NOMO-1 (cell line): Measurements from ENCODE around the gene RPS24.

ENCODE experiments used
- DNase-seq, 2 experiments: peaks; one replicate each; lab custom pipeline; 2025; ENCODE audit not compliant: unreplicated experiment in 2 of 2; lab: John Stamatoyannopoulos, UW

The RPS24 gene

GRCh38 chr10:78025685-78026364 lies 7.8 kb upstream of the RPS24 start:
- no peak for DNase-seq

- DNase-seq = no peak
Measured at GRCh38 chr10:78028438-78029268, 5.0 kb upstream of the RPS24 start.

DNA sequence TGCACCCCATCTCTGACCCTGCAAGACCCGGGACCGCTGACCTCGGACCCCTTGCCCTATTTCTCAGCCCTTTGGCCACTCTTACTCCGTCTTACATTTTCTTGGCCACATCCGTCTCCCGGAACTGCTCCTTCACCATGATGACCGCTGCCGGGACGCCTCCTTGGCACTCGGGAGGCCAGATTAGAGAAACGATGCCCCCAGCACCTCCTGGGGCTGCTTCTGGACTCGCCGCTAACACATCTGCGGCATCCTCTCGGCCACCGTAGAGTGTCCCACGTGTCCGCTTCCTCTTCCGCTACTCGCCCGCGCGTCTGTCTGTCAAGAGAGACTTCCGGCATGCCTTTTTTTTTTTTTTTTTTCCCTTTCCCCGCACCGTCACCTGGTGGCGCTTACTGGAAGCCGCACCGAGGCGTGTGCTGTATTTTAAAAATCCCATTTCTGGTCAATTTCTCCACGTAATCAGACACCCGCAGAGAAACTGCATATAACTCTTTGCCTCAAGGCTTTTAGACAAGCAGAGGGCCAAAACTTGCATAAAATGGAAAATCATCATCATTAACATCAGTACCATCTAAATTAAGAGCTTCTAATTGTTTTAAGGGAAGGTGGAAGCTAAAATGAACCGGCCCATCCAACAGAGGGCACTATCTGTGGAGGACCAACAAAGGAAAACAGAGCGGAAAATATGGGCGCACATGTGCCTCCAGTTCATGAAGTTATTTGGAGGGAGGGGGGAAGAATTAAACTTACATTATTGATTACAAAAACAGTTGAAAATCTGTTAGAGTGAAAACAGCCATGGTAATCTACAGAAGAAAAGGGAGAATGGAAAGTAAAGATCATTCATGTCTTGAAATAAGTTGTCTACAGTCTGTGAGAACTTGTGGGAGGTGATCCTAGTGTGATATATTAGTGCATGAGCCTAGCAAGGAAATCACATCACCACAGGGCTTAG lies 4.1 kb upstream of the RPS24 start, which contains the start of gene POLR3A:
Gene POLR3A (minus strand): TSS at position 247 of the 958 bp plus-strand sequence. CDS start 108 bp downstream, at position 139.
- peak; percentile 86 to 89 for DNase-seq

DNA sequence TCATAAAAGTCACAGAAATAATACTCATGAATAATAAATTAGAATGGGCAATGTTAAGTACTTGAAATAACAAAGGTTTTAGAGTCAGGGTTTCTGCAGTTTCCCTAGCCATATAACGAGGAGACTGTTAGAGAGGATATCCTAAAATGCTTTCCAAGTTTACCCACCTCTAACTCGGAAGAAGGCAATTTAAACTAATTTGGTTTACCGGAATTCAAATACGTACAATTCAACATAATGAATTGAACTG lies 351 bp upstream of the RPS24 start:
- no peak for DNase-seq

DNA sequence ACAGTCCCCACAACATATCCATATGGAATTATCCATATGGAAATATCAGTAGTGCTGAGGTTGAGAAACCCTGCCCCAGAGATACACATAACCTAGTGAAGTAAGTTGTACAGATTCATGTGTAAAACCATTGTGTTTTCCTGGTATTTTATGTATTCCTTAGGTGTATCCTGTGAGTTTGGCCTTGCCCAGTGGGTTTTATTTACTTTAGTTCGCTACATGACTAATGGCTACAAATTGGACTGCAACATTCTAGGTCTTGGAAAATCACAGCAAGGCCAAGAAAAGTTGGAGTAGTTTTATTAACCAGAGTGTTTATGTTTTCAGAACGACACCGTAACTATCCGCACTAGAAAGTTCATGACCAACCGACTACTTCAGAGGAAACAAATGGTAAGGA lies 1.4 kb downstream of the RPS24 start:
- DNase-seq = no peak

DNA sequence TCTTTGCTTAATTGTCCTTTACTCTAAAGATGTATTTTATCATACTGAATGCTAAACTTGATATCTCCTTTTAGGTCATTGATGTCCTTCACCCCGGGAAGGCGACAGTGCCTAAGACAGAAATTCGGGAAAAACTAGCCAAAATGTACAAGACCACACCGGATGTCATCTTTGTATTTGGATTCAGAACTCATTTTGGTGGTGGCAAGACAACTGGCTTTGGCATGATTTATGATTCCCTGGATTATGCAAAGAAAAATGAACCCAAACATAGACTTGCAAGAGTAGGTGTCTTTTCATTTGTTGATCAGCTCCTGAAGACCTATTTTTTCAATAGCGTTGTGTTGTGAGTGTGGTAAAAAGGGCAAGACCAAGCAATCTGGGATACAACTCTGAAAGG lies 1.8 kb downstream of the RPS24 start:
- DNase-seq = no peak

- no peak for DNase-seq
Measured at GRCh38 chr10:78035933-78036583, 2.4 kb downstream of the RPS24 start.

- no peak for DNase-seq
Measured at GRCh38 chr10:78038105-78038504, 4.4 kb downstream of the RPS24 start.

GRCh38 chr10:78038791-78039547 lies 5.3 kb downstream of the RPS24 start:
- DNase-seq = no peak

DNA sequence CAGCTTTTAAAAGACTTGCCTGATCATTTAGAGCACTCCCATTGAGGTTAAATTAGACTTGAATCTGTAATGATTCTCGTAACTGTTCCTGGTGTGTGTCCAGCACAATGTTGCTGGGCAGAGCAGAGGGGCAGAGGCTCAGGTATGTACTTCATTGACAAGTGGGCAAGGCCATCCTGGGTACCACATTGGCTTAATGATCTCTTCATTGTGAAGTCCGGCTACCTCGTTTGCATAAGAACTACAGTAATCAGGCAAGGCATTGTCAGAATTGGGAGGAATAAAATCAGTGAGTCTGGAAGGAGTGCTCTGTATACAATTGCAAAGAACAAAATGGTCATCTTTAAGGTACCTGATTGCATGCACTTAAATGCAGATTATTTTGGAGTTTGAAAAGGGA lies 6.1 kb downstream of the RPS24 start:
- no peak for DNase-seq

GRCh38 chr10:78041170-78042057 lies 7.8 kb downstream of the RPS24 start:
- no peak for DNase-seq

DNA sequence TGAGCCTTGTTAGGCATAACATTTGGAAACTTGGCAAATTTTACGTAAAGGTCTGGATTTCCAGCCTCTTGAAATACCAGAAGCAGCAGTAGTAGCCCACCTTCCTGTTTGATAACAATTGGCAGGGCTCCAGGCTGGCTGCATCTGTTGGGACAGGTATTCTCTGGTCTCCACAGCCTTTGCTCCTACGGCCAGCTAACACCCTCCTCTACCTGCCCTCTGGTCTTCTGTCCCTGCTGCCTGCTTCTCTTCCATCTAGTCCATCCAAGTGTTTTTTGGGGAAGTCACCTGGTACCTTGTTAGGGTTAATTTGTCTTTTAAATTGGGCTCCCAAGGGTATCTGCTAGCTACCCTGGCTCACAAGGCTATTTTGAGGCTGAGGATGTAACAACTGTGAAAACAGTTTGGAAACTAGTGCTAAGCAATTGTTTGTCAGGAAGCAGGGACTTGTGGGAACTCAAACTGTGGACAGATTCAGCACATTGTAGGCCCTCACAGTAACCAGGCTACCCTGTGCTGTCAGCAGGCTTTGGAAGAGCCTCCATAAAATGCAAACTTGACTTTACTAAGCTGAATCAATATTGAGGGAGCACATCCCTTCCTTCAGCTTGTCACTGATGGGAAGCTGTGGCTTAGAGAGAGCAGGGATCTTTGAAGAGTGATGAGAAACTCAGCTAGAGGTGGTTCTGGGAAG lies 8.5 kb downstream of the RPS24 start:
- DNase-seq = no peak

DNA sequence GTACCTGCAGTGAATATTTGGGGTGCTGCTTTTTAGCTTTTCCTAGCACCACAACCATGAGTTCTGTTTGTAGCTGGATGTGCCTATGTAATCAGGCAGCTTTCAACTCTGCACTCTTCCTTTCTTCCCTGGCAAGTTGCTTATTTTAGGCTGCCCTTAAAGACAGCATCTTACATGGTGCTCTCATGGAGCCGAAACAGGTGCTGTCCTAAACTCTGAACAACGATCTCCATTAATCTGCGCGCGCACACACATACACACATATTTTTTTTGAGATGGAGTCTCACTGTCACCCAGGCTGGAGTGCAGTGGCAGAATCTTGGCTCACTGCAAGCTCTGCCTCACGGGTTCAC lies 9.1 kb downstream of the RPS24 start:
- no peak for DNase-seq

DNA sequence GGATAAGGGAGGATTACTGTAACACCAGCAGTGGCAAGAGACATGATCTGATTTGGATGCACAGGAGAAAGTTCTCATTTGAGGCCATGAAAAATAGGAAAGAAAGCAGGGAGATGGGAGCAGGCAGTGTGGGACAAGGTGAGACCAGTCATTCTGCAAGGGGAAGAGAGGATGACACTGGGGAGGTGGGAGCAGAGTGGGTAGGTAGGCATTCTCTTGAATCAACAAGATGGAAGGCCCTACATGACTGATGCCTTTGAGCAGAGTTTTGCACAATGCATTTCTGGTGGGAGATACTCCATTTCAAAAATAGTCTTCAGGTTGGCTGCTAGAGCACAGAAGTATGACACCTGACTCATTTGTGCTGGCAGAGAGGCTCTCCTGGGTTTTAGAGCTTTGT lies 10.5 kb downstream of the RPS24 start:
- no peak for DNase-seq

DNA sequence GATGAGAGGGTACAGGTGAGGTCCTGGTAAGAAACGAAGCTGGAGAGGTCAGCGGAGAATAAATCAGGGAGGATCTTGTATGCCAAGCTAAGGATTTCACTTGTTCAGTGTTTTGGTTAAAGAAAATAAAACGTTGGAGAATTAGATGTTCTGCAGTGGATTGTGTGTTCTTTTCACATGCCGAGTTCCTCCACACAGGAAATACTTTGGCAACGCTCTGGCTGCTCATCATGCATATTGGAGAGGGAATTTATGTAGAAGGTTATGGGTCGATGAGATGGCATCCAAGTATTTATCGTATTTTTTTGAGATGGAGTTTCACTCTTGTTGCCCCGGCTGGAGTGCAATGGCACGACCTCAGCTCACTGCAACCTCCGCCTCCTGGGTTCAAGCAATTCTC lies 11.0 kb downstream of the RPS24 start:
- no peak for DNase-seq

DNA sequence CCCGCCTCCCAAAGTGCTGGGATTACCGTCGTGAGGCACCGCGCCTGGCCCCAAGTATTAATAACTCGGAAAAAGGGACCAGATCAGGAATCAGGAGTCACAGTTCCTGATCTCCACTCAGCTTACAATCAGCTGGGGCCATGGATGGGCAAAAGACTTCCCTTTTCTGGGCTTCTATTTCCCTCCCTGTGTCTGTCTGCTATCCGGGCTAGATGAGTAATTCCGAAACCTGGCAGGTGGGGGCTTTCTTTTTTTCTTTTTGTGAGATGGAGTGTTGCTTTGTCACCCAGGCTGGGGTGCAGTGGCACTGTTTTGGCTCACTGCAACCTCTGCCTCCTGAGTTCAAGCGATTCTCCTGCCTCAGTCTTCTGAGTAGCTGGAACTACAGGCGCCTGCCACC lies 11.6 kb downstream of the RPS24 start:
- peak; percentile 52 to 61 for DNase-seq

- DNase-seq = no peak
Measured at GRCh38 chr10:78045856-78046255, 12.2 kb downstream of the RPS24 start.

- no peak for DNase-seq
Measured at GRCh38 chr10:78046711-78047269, 13.1 kb downstream of the RPS24 start.
